Gastroesophageal sphincter (tissue), 4 donors: ENCODE measurements around the gene SSTR3. TPM values are rescaled to one million over a fixed set of nuclear protein-coding genes. Genes with fewer than 3 reads are reported as not detected.

ENCODE experiments used
- ATAC-seq: fragments of 150-250 bp; one replicate; pipeline ENCODE4 v1.9.1; 2016; ENCODE audit warnings: mild to moderate bottlenecking, moderate library complexity
- H3K27ac ChIP-seq, 4 donors: fragments of 200-600 bp; sonication (generic) in 3 of 4; 1 replicate in 3 of 4; 2 replicates in 1 of 4; pipeline ENCODE4 v1.5.1; 2016 to 2019
- H3K27me3 ChIP-seq: fragments of 200-600 bp; sonication (generic); one replicate; pipeline ENCODE4 v1.5.1; 2019
- H3K36me3 ChIP-seq, 2 donors: fragments of 200-600 bp; sonication (generic); one replicate each; pipeline ENCODE4 v1.5.1; 2019; ENCODE audit warnings: control low read depth in 1 of 2
- H3K4me1 ChIP-seq, 3 donors: fragments of 200-600 bp; sonication (generic); 1 replicate in 2 of 3; 2 replicates in 1 of 3; pipeline ENCODE4 v1.5.1; 2016 to 2019; ENCODE audit warnings: control low read depth in 2 of 3
- H3K4me3 ChIP-seq, 2 donors: fragments of 200-600 bp; sonication (generic); one replicate each; pipeline ENCODE4 v1.5.1; 2019; ENCODE audit warnings: mild to moderate bottlenecking in 1 of 2, moderate library complexity in 1 of 2
- H3K9me3 ChIP-seq, 3 donors: fragments of 200-600 bp; sonication (generic); one replicate each; pipeline ENCODE4 v1.5.1; 2017 to 2019; ENCODE audit warnings: control low read depth in 2 of 3
- CTCF ChIP-seq, 4 experiments: fragments of 200-600 bp in 2 of 4; fragments of 450-650 bp in 2 of 4; sonication (generic) in 1 of 4; IDR thresholded peaks; one replicate each; pipeline ENCODE4 v1.5.1; 2017 to 2019; ENCODE audit warnings: antibody characterized with exemption in 4 of 4, mild to moderate bottlenecking in 2 of 4, moderate library complexity in 2 of 4
- EP300 ChIP-seq: sonication (generic); formaldehyde crosslinking; IDR thresholded peaks from one replicate; pipeline ENCODE4 v1.6.1; 2017; ENCODE audit warnings: antibody characterized with exemption, mild to moderate bottlenecking
- POLR2A ChIP-seq, 2 donors: fragments of 450-650 bp; IDR thresholded peaks; one replicate each; pipeline ENCODE4 v1.6.1; 2017; ENCODE audit warnings: antibody characterized with exemption in 2 of 2, mild to moderate bottlenecking in 2 of 2, moderate library complexity in 1 of 2
- POLR2AphosphoS5 ChIP-seq: sonication (generic); formaldehyde crosslinking; IDR thresholded peaks from one replicate; pipeline ENCODE4 v1.6.1; 2017; ENCODE audit warnings: antibody characterized with exemption
- WGBS, 2 donors: methylation state at CpG; one replicate each; pipeline ENCODE4 v1.1.5; 2018; ENCODE audit warnings: low coverage in 1 of 2; 5-methylcytosine and 5-hydroxymethylcytosine counted together
- total RNA-seq, 4 donors: library from RNA; depleted of rRNA; stranded (reverse); fragments of >200 nt; gene quantifications; one replicate each; pipeline ENCODE4 v1.1.0, GENCODE V29; 2016

Gene SSTR3
- total RNA-seq, 4 donors from 2014 or later: not detected

GRCh38 chr22:37245740-37246139 is 33.5 kb upstream of the SSTR3 start:
- no peaks in the 10 kb centered on the region for H3K9me3 ChIP-seq
- TF ChIP-seq POLR2A (IDR thresholded peaks at IDR 0.05): no peak
- H3K27ac ChIP-seq: no peak overlapping the region
- H3K27me3 ChIP-seq: peaks cover 68% of the 10 kb centered on the region
- no peaks in the 10 kb centered on the region for H3K4me1 ChIP-seq
- ATAC-seq: no peak
- no peaks in the 10 kb centered on the region for H3K36me3 ChIP-seq
- 61 to 75% methylated on average over 4 to 6 of the region's 6 CpGs for WGBS, 2 donors
- H3K4me3 ChIP-seq: no peak overlapping the region

GRCh38 chr22:37244922-37245722 is 32.8 kb upstream of the SSTR3 start:
- WGBS, 2 donors: 38% methylated on average over 4 of the region's 22 CpGs; no CpG with 5 or more reads in 1 of the 2 donors
- H3K27me3 ChIP-seq: peaks cover 68% of the 10 kb centered on the region
- TF ChIP-seq POLR2A (IDR thresholded peaks at IDR 0.05): no peak
- no peak for TF ChIP-seq CTCF (IDR thresholded peaks at IDR 0.05)
- no peak overlapping the region for H3K4me3 ChIP-seq
- no peaks in the 10 kb centered on the region for H3K36me3 ChIP-seq
- H3K9me3 ChIP-seq: no peaks in the 10 kb centered on the region
- no peak overlapping the region for H3K27ac ChIP-seq
- no peak for ATAC-seq
- no peaks in the 10 kb centered on the region for H3K4me1 ChIP-seq

- 22 to 49% methylated on average over 4 to 5 of the region's 23 CpGs for WGBS, 2 donors
- H3K27me3 ChIP-seq: peaks cover 68% of the 10 kb centered on the region
Observed at GRCh38 chr22:37244114-37244921, 32.0 kb upstream of the SSTR3 start, which contains the start of gene RAC2. TSS of gene RAC2 (minus strand) at chr22:37244269. CDS start at chr22:37244148, 121 bp downstream.

GRCh38 chr22:37243402-37244113 is 31.3 kb upstream of the SSTR3 start:
- Histone ChIP-seq H3K9me3 (no peaks in the 10 kb centered on the region), H3K27ac (peak overlapping the region in 1 of 4 donors; percentile 54), H3K27me3 (peaks cover 69% of the 10 kb centered on the region), H3K36me3 (no peaks in the 10 kb centered on the region), H3K4me3 (peak overlapping the region in 1 of 2 donors; percentile 39), H3K4me1 (no peaks in the 10 kb centered on the region)
- TF ChIP-seq EP300 (no peak), CTCF (IDR thresholded peaks at IDR 0.05) (no peak), POLR2AphosphoS5 (no peak), POLR2A (IDR thresholded peaks at IDR 0.05) (no peak)
- ATAC-seq: no peak
- WGBS, 2 donors: 17% methylated on average over 2 of the region's 12 CpGs; no CpG with 5 or more reads in 1 of the 2 donors

More at GRCh38 chr22:37244114-37244921, 32.0 kb upstream of the SSTR3 start, which contains the start of gene RAC2:
- no peaks in the 10 kb centered on the region for H3K9me3 ChIP-seq
- peak within 1 kb of the TSS in 1 of 4 donors; percentile 54 for H3K27ac ChIP-seq
- TF ChIP-seq EP300 (no peak), POLR2AphosphoS5 (no peak), POLR2A (IDR thresholded peaks at IDR 0.05) (no peak), CTCF (IDR thresholded peaks at IDR 0.05) (no peak)
- H3K4me3 ChIP-seq: peak within 1 kb of the TSS in 1 of 2 donors; percentile 39
- no peaks in the 10 kb centered on the region for H3K36me3 ChIP-seq
- no peaks in the 10 kb centered on the region for H3K4me1 ChIP-seq
- no peak for ATAC-seq

- no peaks in the 10 kb centered on the region for H3K9me3 ChIP-seq
- H3K4me3 ChIP-seq: peak overlapping the region in 1 of 2 donors; percentile 39
- no peaks in the 10 kb centered on the region for H3K36me3 ChIP-seq
- TF ChIP-seq CTCF (IDR thresholded peaks at IDR 0.05) (no peak), POLR2A (IDR thresholded peaks at IDR 0.05) (no peak), EP300 (no peak), POLR2AphosphoS5 (no peak)
- 65% methylated on average over 8 of the region's 16 CpGs; no CpG with 5 or more reads in 1 of the 2 donors for WGBS, 2 donors
- no peaks in the 10 kb centered on the region for H3K4me1 ChIP-seq
- ATAC-seq: peak; percentile 56
- peaks cover 78% of the 10 kb centered on the region for H3K27me3 ChIP-seq
- no peak overlapping the region for H3K27ac ChIP-seq
Observed at GRCh38 chr22:37242395-37242918, 30.2 kb upstream of the SSTR3 start.
